Keratinocyte (primary cell): Measurements from ENCODE around the gene SNPH. TPM values are rescaled to one million over a fixed set of nuclear protein-coding genes. Genes with fewer than 3 reads are reported as not detected.

Source experiments
- DNase-seq: peaks from one replicate; pipeline ENCODE4 v3.0.0-alpha.2; 2011; ENCODE audit warnings: low read depth, missing footprints, low spot score
- FAIRE-seq: peaks from 2 replicates; lab custom pipeline; 2011; peaks lifted over from hg19 to GRCh38; lab: Jason Lieb, UNC
- H2AFZ ChIP-seq: 2 replicates; pipeline ENCODE4 v1.6.0; 2012; ENCODE audit warnings: low read length, control low read depth, inconsistent platforms; ENCODE audit not compliant: control insufficient read depth
- H3K27ac ChIP-seq: 2 replicates; pipeline ENCODE4 v1.5.1; 2011; ENCODE audit warnings: low read length; ENCODE audit not compliant: control insufficient read depth, insufficient read depth
- H3K27me3 ChIP-seq: 3 replicates; pipeline ENCODE4 v1.6.0; 2011; ENCODE audit warnings: low read length; ENCODE audit not compliant: control insufficient read depth, insufficient read depth; ENCODE audit errors: extremely low read depth
- H3K36me3 ChIP-seq, 2 experiments: 2 replicates in 1 of 2; 3 replicates in 1 of 2; pipeline ENCODE4 v1.5.1; 2011; ENCODE audit warnings: low read length in 2 of 2, mild to moderate bottlenecking in 1 of 2; ENCODE audit not compliant: control insufficient read depth in 2 of 2, insufficient read depth in 2 of 2; ENCODE audit errors: extremely low read depth in 1 of 2
- H3K4me1 ChIP-seq: 3 replicates; pipeline ENCODE4 v1.5.1; 2011; ENCODE audit warnings: low read length; ENCODE audit not compliant: control insufficient read depth, insufficient read depth; ENCODE audit errors: extremely low read depth
- H3K4me2 ChIP-seq: 3 replicates; pipeline ENCODE4 v1.6.0; 2011; ENCODE audit warnings: low read depth, low read length; ENCODE audit not compliant: control insufficient read depth, insufficient read depth; ENCODE audit errors: extremely low read depth
- H3K4me3 ChIP-seq, 3 experiments: fragments of 200-600 bp in 1 of 3; sonication (generic) in 1 of 3; 2 replicates in 2 of 3; 3 replicates in 1 of 3; pipeline ENCODE4 v1.5.1; 2011 to 2016; ENCODE audit warnings: low read length in 3 of 3, mild to moderate bottlenecking in 3 of 3, control low read depth in 2 of 3, inconsistent platforms in 1 of 3, low read depth in 1 of 3, mixed read lengths in 1 of 3, mixed run types in 1 of 3, moderate library complexity in 1 of 3; ENCODE audit not compliant: control insufficient read depth in 2 of 3, insufficient read depth in 2 of 3; ENCODE audit errors: extremely low read depth in 1 of 3
- H3K79me2 ChIP-seq: 2 replicates; pipeline ENCODE4 v1.6.0; 2012; ENCODE audit warnings: low read length; ENCODE audit not compliant: control insufficient read depth, insufficient read depth
- H3K9ac ChIP-seq: 3 replicates; pipeline ENCODE4 v1.6.0; 2011; ENCODE audit warnings: low read length; ENCODE audit not compliant: control insufficient read depth, insufficient read depth; ENCODE audit errors: extremely low read depth
- H3K9me1 ChIP-seq: 3 replicates; pipeline ENCODE4 v1.6.0; 2011; ENCODE audit warnings: low read length; ENCODE audit not compliant: control insufficient read depth, insufficient read depth; ENCODE audit errors: extremely low read depth
- H3K9me3 ChIP-seq: 2 replicates; pipeline ENCODE4 v1.5.1; 2012; ENCODE audit warnings: low read depth, low read length; ENCODE audit not compliant: control insufficient read depth
- H4K20me1 ChIP-seq: 3 replicates; pipeline ENCODE4 v1.6.0; 2011; ENCODE audit warnings: low read length; ENCODE audit not compliant: control insufficient read depth, insufficient read depth; ENCODE audit errors: extremely low read depth
- CTCF ChIP-seq, 3 experiments: IDR thresholded peaks in 1 of 3; conservative IDR thresholded peaks in 1 of 3; optimal IDR thresholded peaks in 1 of 3; 2 replicates in 2 of 3; 3 replicates in 1 of 3; pipeline versions ENCODE3 to v1.5.1; 2011; ENCODE audit warnings: low read length in 3 of 3, mild to moderate bottlenecking in 3 of 3, moderate library complexity in 2 of 3, control low read depth in 1 of 3, inconsistent platforms in 1 of 3; ENCODE audit not compliant: insufficient read depth in 2 of 3; ENCODE audit errors: extremely low read depth in 1 of 3
- EZH2 ChIP-seq: IDR thresholded peaks from one replicate; pipeline ENCODE4 v1.6.1; 2012; ENCODE audit warnings: inconsistent platforms, mild to moderate bottlenecking, low read length, moderate library complexity
- dilution Hi-C: fragments of 300-500 bp; cut with MboI; formaldehyde crosslinking; loops from one replicate; pipeline ENCODE4 v1.7.0; 2020; ENCODE audit warnings: low sequenced_read_pairs; ENCODE audit not compliant: extremely low pct_ligation_motif_present
- polyA plus RNA-seq, 5 experiments: library from polyadenylated mRNA; depleted of rRNA in 3 of 5; stranded (reverse) in 3 of 5; stranded (forward) in 1 of 5; unstranded in 1 of 5; fragments of >200 nt; gene quantifications; 1 replicate in 1 of 5; 2 replicates in 3 of 5; 3 replicates in 1 of 5; pipeline versions ENCODE4 v1.2.1 to v1.2.3, GENCODE V29; 2011 to 2012; ENCODE audit warnings: missing spikeins in 2 of 5, low read depth in 1 of 5, low replicate concordance in 1 of 5

Gene SNPH
- polyA plus RNA-seq, 1 donor (not counting 4 experiments of a cell fraction or from before 2014, with no cell fraction given) = 1.3 TPM

- Histone ChIP-seq H3K27ac (no peak overlapping the region), H3K9ac (no peak overlapping the region), H3K36me3 (peaks cover 0 to 18% of the 10 kb centered on the region in 2 experiments), H4K20me1 (no peaks in the 10 kb centered on the region), H3K9me3 (no peaks in the 10 kb centered on the region), H3K9me1 (no peaks in the 10 kb centered on the region), H3K4me3 (no peak overlapping the region), H3K4me2 (no peak overlapping the region), H3K4me1 (no peaks in the 10 kb centered on the region), H3K79me2 (no peaks in the 10 kb centered on the region), H3K27me3 (no peaks in the 10 kb centered on the region), H2AFZ (no peak overlapping the region)
- dilution Hi-C loops = no loop called here
- no peak for DNase-seq
- FAIRE-seq = no peak
- TF ChIP-seq EZH2 (no peak), CTCF (optimal IDR thresholded peaks at IDR 0.05 in 1 of 3, IDR thresholded peaks at IDR 0.05 in 1 of 3, conservative IDR thresholded peaks at IDR 0.05 in 1 of 3; ENCODE audit: extremely low read depth in 1 of 3, insufficient read depth in 2 of 3, low read length in 3 of 3) (peak in 1 of 3 experiments; percentile 17)
Observed at GRCh38 chr20:1309439-1309847, 43.3 kb downstream of the SNPH start.

GRCh38 chr20:1310071-1310470, 44.0 kb downstream of the SNPH start:
- no peak overlapping the region for H2AFZ ChIP-seq
- H4K20me1 ChIP-seq = no peaks in the 10 kb centered on the region
- H3K79me2 ChIP-seq = no peaks in the 10 kb centered on the region
- FAIRE-seq (no peak), DNase-seq (no peak)
- H3K9ac ChIP-seq = no peak overlapping the region
- no peak overlapping the region for H3K27ac ChIP-seq
- no peak overlapping the region for H3K4me2 ChIP-seq
- H3K36me3 ChIP-seq = peaks cover 0 to 15% of the 10 kb centered on the region in 2 experiments
- no peaks in the 10 kb centered on the region for H3K27me3 ChIP-seq
- TF ChIP-seq CTCF (optimal IDR thresholded peaks at IDR 0.05 in 1 of 3, IDR thresholded peaks at IDR 0.05 in 1 of 3, conservative IDR thresholded peaks at IDR 0.05 in 1 of 3; ENCODE audit: extremely low read depth in 1 of 3, insufficient read depth in 2 of 3, low read length in 3 of 3) (no peak), EZH2 (no peak)
- no peaks in the 10 kb centered on the region for H3K9me1 ChIP-seq
- H3K4me1 ChIP-seq = no peaks in the 10 kb centered on the region
- H3K9me3 ChIP-seq = no peaks in the 10 kb centered on the region
- H3K4me3 ChIP-seq = no peak overlapping the region
- dilution Hi-C loops = no loop called here
